ENCODE measurements around the gene LIN7A. TPM values are rescaled to one million over a fixed set of nuclear protein-coding genes. Genes with fewer than 3 reads are reported as not detected.

The LIN7A gene
- total and polyA plus RNA-seq, 2 of the 8 experiments (the other 6 are each of a cell fraction or from before 2014, with no cell fraction given), result 5.8 to 22.0 TPM

DNA sequence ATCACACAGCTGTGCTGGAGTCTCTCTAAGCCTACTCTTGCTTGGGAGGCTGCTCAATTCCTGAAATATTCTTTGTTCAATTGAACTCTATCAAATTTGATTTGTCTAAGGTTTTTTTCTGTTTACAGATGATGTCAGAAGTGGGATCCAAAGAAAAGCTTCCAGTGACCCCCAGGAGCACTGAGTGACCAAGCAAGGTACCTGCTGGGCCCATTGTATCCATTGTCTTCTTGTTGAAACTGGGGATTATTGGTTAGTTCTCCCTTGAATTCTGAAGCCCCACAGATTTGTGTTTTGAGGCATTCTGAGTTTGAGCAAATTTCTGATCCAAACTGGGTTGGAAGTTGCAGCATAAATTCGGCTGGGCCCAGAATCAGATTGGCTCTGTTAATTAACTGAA, 156.4 kb downstream of the LIN7A start (continued):
- TF ChIP-seq CHD7 (IDR thresholded peaks at IDR 0.05; ENCODE audit: insufficient replicate concordance, low read length) (no peak), FOSL1 (IDR thresholded peaks at IDR 0.05; ENCODE audit: insufficient read depth, low read depth, low read length) (no peak), EZH2 (IDR thresholded peaks at IDR 0.05; ENCODE audit: low read depth, low read length, severe bottlenecking) (no peak), POLR2AphosphoS5 (IDR thresholded peaks at IDR 0.05; ENCODE audit: low read depth, low read length) (no peak), SP2 (IDR thresholded peaks at IDR 0.05; ENCODE audit: low read length) (no peak), CTBP2 (IDR thresholded peaks at IDR 0.05; ENCODE audit: borderline replicate concordance, insufficient read depth, insufficient read length, low read length) (no peak), SRF (IDR thresholded peaks at IDR 0.05; ENCODE audit: low read depth, low read length) (no peak), SIN3A (conservative IDR thresholded peaks at IDR 0.05 in 1 of 2, IDR thresholded peaks at IDR 0.05 in 1 of 2; ENCODE audit: low read depth in 1 of 2, low read length in 2 of 2) (no peak), SIX5 (IDR thresholded peaks at IDR 0.05; ENCODE audit: low read depth, low read length) (no peak), BACH1 (IDR thresholded peaks at IDR 0.05; ENCODE audit: low read length) (no peak), JUN (IDR thresholded peaks at IDR 0.05; ENCODE audit: low read depth, low read length) (no peak), GABPA (IDR thresholded peaks at IDR 0.05; ENCODE audit: borderline replicate concordance, insufficient read depth, low read length) (no peak)
